Transverse colon (tissue), 3 donors: ENCODE data around the gene TBC1D7.

Experiments used
- POLR2A ChIP-seq: fragments of 450-650 bp; IDR thresholded peaks from one replicate; pipeline ENCODE4 v1.6.1; 2016; ENCODE audit warnings: antibody characterized with exemption, mild to moderate bottlenecking, moderate library complexity
- POLR2AphosphoS5 ChIP-seq, 3 donors: sonication (generic); formaldehyde crosslinking; IDR thresholded peaks; one replicate each; pipeline ENCODE4 v1.6.1; 2016; ENCODE audit warnings: antibody characterized with exemption in 3 of 3

DNA sequence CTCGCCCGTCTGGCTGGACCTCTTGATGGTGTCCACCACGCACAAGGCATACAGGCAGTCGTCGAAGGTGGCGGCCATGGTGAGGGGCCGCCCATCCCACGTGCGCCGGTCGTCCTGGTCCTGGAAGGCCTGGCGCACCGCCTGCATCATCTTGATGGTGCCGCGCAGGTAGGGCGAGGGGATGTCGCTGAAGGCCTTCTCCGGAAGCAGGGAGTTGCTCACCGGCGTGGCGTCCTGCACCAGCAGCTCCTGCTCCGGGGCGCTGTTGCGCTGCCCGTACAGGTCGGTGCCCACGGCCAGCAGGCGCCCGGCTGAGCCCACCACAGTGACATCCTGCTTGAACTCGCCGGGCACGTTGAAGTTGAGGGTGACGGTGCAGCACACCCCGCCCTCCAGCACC lies 36.5 kb upstream of the TBC1D7 start:
- no peak for TF ChIP-seq POLR2AphosphoS5 (IDR thresholded peaks at IDR 0.05)
- no peak for TF ChIP-seq POLR2A
